OCI-LY1 (cell line): ENCODE measurements around the gene CRIM1.

ENCODE experiments used
- CTCF ChIP-seq: fragments of 200-600 bp; sonication (generic), shearing (Covaris generic); IDR thresholded peaks from 2 replicates; pipeline ENCODE4 v1.5.1; 2017; ENCODE audit warnings: mild to moderate bottlenecking, antibody characterized with exemption, low read length, moderate library complexity, mixed read lengths
- EZH2 ChIP-seq: fragments of 200-600 bp; sonication (generic), shearing (Covaris generic); IDR thresholded peaks from 2 replicates; pipeline ENCODE4 v1.8.0; 2017; ENCODE audit warnings: borderline replicate concordance, mixed run types, mild to moderate bottlenecking, antibody characterized with exemption, low read length, moderate library complexity, mixed read lengths

- TF ChIP-seq CTCF (no peak), EZH2 (no peak)
Measured at GRCh38 chr2:36489281-36489680, 133.7 kb downstream of the CRIM1 start.
